Measurements from ENCODE around the gene NMRK2. TPM values are rescaled to one million over a fixed set of nuclear protein-coding genes. Genes with fewer than 3 reads are reported as not detected.
"Not testable (repeated sequence)": the region's sequence is repeated elsewhere in the genome, so short reads cannot be mapped to it uniquely, and the experiment has no call there.

Gene NMRK2, protein sequence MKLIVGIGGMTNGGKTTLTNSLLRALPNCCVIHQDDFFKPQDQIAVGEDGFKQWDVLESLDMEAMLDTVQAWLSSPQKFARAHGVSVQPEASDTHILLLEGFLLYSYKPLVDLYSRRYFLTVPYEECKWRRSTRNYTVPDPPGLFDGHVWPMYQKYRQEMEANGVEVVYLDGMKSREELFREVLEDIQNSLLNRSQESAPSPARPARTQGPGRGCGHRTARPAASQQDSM
- total RNA-seq (1 to 10 TPM in 1 of 2 donors, not detected in 1; 2.4 TPM), polyA plus RNA-seq (1 to 10 TPM in 1 of 2 donors, under 1 TPM in 1; 0.18 to 5.5 TPM)
- long read RNA-seq, donor 1, partial matches to known transcripts, result 2 of 5 reads
- long read RNA-seq, donor 1, other reads (novel, unspliced or antisense), result 2 of 5 reads
- long read RNA-seq, donor 2, partial matches to known transcripts, result 1 of 2 reads
- long read RNA-seq, donor 2, other reads (novel, unspliced or antisense), result 1 of 2 reads

GRCh38 chr19:3932931-3933810, at the start of gene NMRK2:
Gene NMRK2 (plus strand): TSS chr19:3933069. CDS start chr19:3933672, 603 bp downstream.
- no peak within 1 kb of the TSS for H3K27ac ChIP-seq (ENCODE audit: low read depth in 1 of 2, low read length in 2 of 2)
- H3K4me1 ChIP-seq (ENCODE audit: control insufficient read depth in 1 of 2, insufficient read depth in 2 of 2, low read length in 2 of 2), result no peaks in the 10 kb centered on the region
- 2 to 3% methylated on average over 43 to 51 of the region's 51 CpGs for WGBS, 2 donors
- DNase-seq, result no peak
- ATAC-seq (ENCODE audit: low FRiP score), result no peak
- intact Hi-C loops (cut with DNase I), result no loop called here
- H3K36me3 ChIP-seq (ENCODE audit: control insufficient read depth in 1 of 2, insufficient read depth in 2 of 2, low read length in 1 of 2), result no peaks in the 10 kb centered on the region
- no peaks in the 10 kb centered on the region for H3K9me3 ChIP-seq (ENCODE audit: control insufficient read depth, low read length)
- no peaks in the 10 kb centered on the region for H3K27me3 ChIP-seq (ENCODE audit: control insufficient read depth in 1 of 2, insufficient read depth in 2 of 2, low read length in 1 of 2)
- no peak within 1 kb of the TSS for H3K4me3 ChIP-seq (ENCODE audit: low read length in 2 of 2)

- intact Hi-C loops (cut with DNase I), result no loop called here
- no peak for ATAC-seq (ENCODE audit: low FRiP score)
Measured at GRCh38 chr19:3890591-3890990, 42.3 kb upstream of the NMRK2 start.

DNA sequence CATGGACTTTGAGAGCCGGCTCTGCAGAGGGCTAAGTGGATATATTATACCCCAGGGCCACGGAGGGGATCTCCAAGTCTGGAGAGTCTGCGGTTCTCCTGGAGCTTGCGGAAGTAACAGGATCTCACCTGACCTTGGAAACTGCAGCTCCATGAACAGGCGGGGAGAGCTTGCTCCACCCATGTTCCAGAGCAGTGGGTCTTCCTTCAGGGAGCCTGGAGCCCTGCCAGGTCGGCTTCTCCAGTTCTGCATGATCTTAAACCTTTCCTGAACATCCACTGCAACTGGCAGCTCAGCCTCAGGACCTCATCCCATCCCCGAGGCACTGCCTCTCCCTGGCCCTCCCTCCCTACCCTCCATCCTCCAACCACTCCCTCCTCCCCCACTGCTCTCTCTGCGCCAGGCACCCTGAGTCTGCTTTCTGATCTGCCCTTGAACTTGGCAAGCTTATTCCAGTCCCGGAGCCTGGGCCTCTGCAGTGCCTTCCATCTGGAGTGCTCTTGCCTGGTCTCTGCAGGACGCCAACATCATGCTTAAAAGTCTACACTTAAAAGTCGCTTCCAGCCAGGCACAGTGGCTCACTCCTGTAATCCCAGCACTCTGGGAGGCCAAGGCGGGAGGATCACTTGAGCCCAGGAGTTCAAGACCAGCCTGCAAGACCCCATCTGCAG, 39.2 kb upstream of the NMRK2 start:
- WGBS, 2 donors, result 67 to 72% methylated on average over 12 of the region's 12 CpGs
- no peaks in the 10 kb centered on the region for H3K36me3 ChIP-seq (ENCODE audit: control insufficient read depth in 1 of 2, insufficient read depth in 2 of 2, low read length in 1 of 2)
- H3K27ac ChIP-seq (ENCODE audit: low read depth in 1 of 2, low read length in 2 of 2), result no peak overlapping the region
- intact Hi-C loops (cut with DNase I), result no loop called here
- no peaks in the 10 kb centered on the region for H3K4me1 ChIP-seq (ENCODE audit: control insufficient read depth in 1 of 2, insufficient read depth in 2 of 2, low read length in 2 of 2)
- H3K4me3 ChIP-seq (ENCODE audit: low read length in 2 of 2), result no peak overlapping the region
- no peak for ATAC-seq (ENCODE audit: low FRiP score)
- no peak for DNase-seq
- no peaks in the 10 kb centered on the region for H3K27me3 ChIP-seq (ENCODE audit: control insufficient read depth in 1 of 2, insufficient read depth in 2 of 2, low read length in 1 of 2)
- H3K9me3 ChIP-seq (ENCODE audit: control insufficient read depth, low read length), result no peaks in the 10 kb centered on the region

More at GRCh38 chr19:3890591-3890990, 42.3 kb upstream of the NMRK2 start:
- no peaks in the 10 kb centered on the region for H3K27me3 ChIP-seq (ENCODE audit: control insufficient read depth in 1 of 2, insufficient read depth in 2 of 2, low read length in 1 of 2)
- no peak overlapping the region for H3K4me3 ChIP-seq (ENCODE audit: low read length in 2 of 2)
- no peaks in the 10 kb centered on the region for H3K4me1 ChIP-seq (ENCODE audit: control insufficient read depth in 1 of 2, insufficient read depth in 2 of 2, low read length in 2 of 2)
- no peaks in the 10 kb centered on the region for H3K9me3 ChIP-seq (ENCODE audit: control insufficient read depth, low read length)
- H3K36me3 ChIP-seq (ENCODE audit: control insufficient read depth in 1 of 2, insufficient read depth in 2 of 2, low read length in 1 of 2), result no peaks in the 10 kb centered on the region
- no peak overlapping the region for H3K27ac ChIP-seq (ENCODE audit: low read depth in 1 of 2, low read length in 2 of 2)
- 83 to 87% methylated on average over 17 of the region's 17 CpGs for WGBS, 2 donors
- no peak for DNase-seq

- WGBS, 2 donors, result 78 to 82% methylated on average over 5 of the region's 5 CpGs
- H3K27me3 ChIP-seq (ENCODE audit: control insufficient read depth in 1 of 2, insufficient read depth in 2 of 2, low read length in 1 of 2); H3K4me3 ChIP-seq (ENCODE audit: low read length in 2 of 2); H3K36me3 ChIP-seq (ENCODE audit: control insufficient read depth in 1 of 2, insufficient read depth in 2 of 2, low read length in 1 of 2); ATAC-seq (ENCODE audit: low FRiP score); H3K9me3 ChIP-seq (ENCODE audit: control insufficient read depth, low read length); H3K27ac ChIP-seq (ENCODE audit: low read depth in 1 of 2, low read length in 2 of 2); DNase-seq; intact Hi-C loops (cut with DNase I); H3K4me1 ChIP-seq (ENCODE audit: control insufficient read depth in 1 of 2, insufficient read depth in 2 of 2, low read length in 2 of 2): not testable (repeated sequence)
Measured at GRCh38 chr19:3894959-3895358, 37.9 kb upstream of the NMRK2 start.

- DNase-seq (no peak), ATAC-seq (ENCODE audit: low FRiP score) (no peak)
- Histone ChIP-seq H3K9me3 (ENCODE audit: control insufficient read depth, low read length) (no peaks in the 10 kb centered on the region), H3K36me3 (ENCODE audit: control insufficient read depth in 1 of 2, insufficient read depth in 2 of 2, low read length in 1 of 2) (no peaks in the 10 kb centered on the region), H3K27me3 (ENCODE audit: control insufficient read depth in 1 of 2, insufficient read depth in 2 of 2, low read length in 1 of 2) (no peaks in the 10 kb centered on the region), H3K4me1 (ENCODE audit: control insufficient read depth in 1 of 2, insufficient read depth in 2 of 2, low read length in 2 of 2) (no peaks in the 10 kb centered on the region), H3K27ac (ENCODE audit: low read depth in 1 of 2, low read length in 2 of 2) (no peak overlapping the region), H3K4me3 (ENCODE audit: low read length in 2 of 2) (no peak overlapping the region)
- WGBS, 2 donors, result 85 to 87% methylated on average over 5 of the region's 5 CpGs
- intact Hi-C loops (cut with DNase I), result no loop called here
Measured at GRCh38 chr19:3895788-3896187, 37.1 kb upstream of the NMRK2 start.

GRCh38 chr19:3897936-3898335, 34.9 kb upstream of the NMRK2 start:
- WGBS, 2 donors, result 73 to 75% methylated on average over 4 of the region's 4 CpGs
- Histone ChIP-seq H3K27ac (ENCODE audit: low read depth in 1 of 2, low read length in 2 of 2) (no peak overlapping the region), H3K9me3 (ENCODE audit: control insufficient read depth, low read length) (no peaks in the 10 kb centered on the region), H3K36me3 (ENCODE audit: control insufficient read depth in 1 of 2, insufficient read depth in 2 of 2, low read length in 1 of 2) (no peaks in the 10 kb centered on the region), H3K4me1 (ENCODE audit: control insufficient read depth in 1 of 2, insufficient read depth in 2 of 2, low read length in 2 of 2) (no peaks in the 10 kb centered on the region), H3K4me3 (ENCODE audit: low read length in 2 of 2) (no peak overlapping the region), H3K27me3 (ENCODE audit: control insufficient read depth in 1 of 2, insufficient read depth in 2 of 2, low read length in 1 of 2) (no peaks in the 10 kb centered on the region)
- no peak for DNase-seq
- intact Hi-C loops (cut with DNase I), result no loop called here
- no peak for ATAC-seq (ENCODE audit: low FRiP score)

DNA sequence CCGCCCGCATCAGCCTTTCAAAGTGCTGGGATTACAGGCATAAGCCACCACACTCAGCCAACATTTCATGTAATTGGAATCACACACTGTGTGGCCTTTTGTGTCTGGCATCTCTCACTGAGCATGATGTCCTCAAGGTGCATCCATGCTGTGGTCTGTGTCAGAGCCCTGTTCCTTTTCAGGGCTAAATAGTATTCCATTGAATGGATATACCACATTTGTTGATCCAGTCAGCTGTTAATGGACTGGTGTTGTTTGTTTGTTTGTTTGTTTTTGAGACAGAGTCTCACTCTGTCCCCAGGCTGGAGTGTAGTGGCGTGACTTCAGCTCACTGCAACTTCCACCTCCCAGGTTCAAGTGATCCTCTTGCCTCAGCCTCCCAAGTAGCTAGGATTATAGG, 34.4 kb upstream of the NMRK2 start:
- H3K4me3 ChIP-seq (ENCODE audit: low read length in 2 of 2), result no peak overlapping the region
- no peak for ATAC-seq (ENCODE audit: low FRiP score)
- H3K27me3 ChIP-seq (ENCODE audit: control insufficient read depth in 1 of 2, insufficient read depth in 2 of 2, low read length in 1 of 2), result no peaks in the 10 kb centered on the region
- H3K36me3 ChIP-seq (ENCODE audit: control insufficient read depth in 1 of 2, insufficient read depth in 2 of 2, low read length in 1 of 2), result no peaks in the 10 kb centered on the region
- no peaks in the 10 kb centered on the region for H3K9me3 ChIP-seq (ENCODE audit: control insufficient read depth, low read length)
- no peak for DNase-seq
- H3K4me1 ChIP-seq (ENCODE audit: control insufficient read depth in 1 of 2, insufficient read depth in 2 of 2, low read length in 2 of 2), result no peaks in the 10 kb centered on the region
- no peak overlapping the region for H3K27ac ChIP-seq (ENCODE audit: low read depth in 1 of 2, low read length in 2 of 2)
- intact Hi-C loops (cut with DNase I), result no loop called here
- 92 to 94% methylated on average over 3 of the region's 3 CpGs for WGBS, 2 donors

DNA sequence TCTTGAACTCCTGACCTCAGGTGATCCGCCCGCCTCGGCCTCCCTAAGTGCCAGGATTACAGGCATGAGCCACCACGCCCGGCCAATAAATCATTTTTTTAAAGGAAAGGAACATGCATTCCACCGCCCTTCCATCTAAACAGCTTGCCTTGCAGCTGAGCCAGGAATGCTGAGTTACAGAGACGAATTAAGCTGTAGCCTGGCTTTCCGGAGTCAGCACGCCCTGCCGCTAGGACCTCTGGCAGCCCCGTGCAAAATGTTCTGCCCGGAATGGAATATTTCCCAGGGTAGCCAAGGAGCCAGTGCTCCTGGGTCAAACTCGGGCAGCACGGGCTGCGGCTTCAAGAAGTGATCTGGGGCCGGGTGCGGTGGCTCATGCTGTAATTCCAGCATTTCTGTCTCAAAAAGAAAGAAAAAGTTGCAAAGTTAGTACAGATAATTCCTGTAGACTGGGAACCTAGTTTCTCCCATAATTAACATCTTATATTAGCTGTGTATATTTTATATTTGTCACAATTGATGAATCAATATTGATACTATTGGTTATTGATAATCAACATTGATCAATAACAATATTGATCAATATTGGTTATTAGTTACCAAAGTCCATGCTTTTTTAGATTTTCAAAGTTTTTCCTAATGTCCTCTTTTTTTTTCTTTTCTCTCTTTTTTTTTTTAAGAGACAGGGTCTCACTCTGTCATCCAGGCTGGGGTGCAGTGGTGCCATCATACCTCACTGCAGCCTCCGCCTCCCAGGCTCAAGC, 33.2 kb upstream of the NMRK2 start:
- H3K4me1 ChIP-seq (ENCODE audit: control insufficient read depth in 1 of 2, insufficient read depth in 2 of 2, low read length in 2 of 2), result no peaks in the 10 kb centered on the region
- intact Hi-C loops (cut with DNase I), result no loop called here
- no peak overlapping the region for H3K4me3 ChIP-seq (ENCODE audit: low read length in 2 of 2)
- no peak overlapping the region for H3K27ac ChIP-seq (ENCODE audit: low read depth in 1 of 2, low read length in 2 of 2)
- no peaks in the 10 kb centered on the region for H3K27me3 ChIP-seq (ENCODE audit: control insufficient read depth in 1 of 2, insufficient read depth in 2 of 2, low read length in 1 of 2)
- DNase-seq (peak in 1 of 2 donors; percentile 72), ATAC-seq (ENCODE audit: low FRiP score) (peak; percentile 59)
- H3K36me3 ChIP-seq (ENCODE audit: control insufficient read depth in 1 of 2, insufficient read depth in 2 of 2, low read length in 1 of 2), result no peaks in the 10 kb centered on the region
- 25 to 29% methylated on average over 18 of the region's 18 CpGs for WGBS, 2 donors
- no peaks in the 10 kb centered on the region for H3K9me3 ChIP-seq (ENCODE audit: control insufficient read depth, low read length)

All from aorta (tissue), 5 donors.